Endothelial cell of umbilical vein (primary cell): ENCODE results near the gene FAM32A. TPM values are rescaled to one million over a fixed set of nuclear protein-coding genes. Genes with fewer than 3 reads are reported as not detected.

Source experiments
- BruUV-seq: library from RNA; stranded (reverse); fragments of 400-500 nt; replicated peaks from 2 replicates; lab custom pipeline; 2021; lab: Mats Ljungman, UMichigan
- CTCF ChIA-PET: fragments of 300-600, 350-600 bp; sonication (Branson Sonifier 250); formaldehyde crosslinking; loops from one replicate; lab custom pipeline; 2021; ENCODE audit warnings: antibody characterized with exemption, inconsistent platforms; lab: Charles Lee
- POLR2A ChIA-PET: fragments of 300-600, 350-600 bp; sonication (Branson Sonifier 250); formaldehyde crosslinking; loops from one replicate; lab custom pipeline; 2021; ENCODE audit warnings: antibody characterized with exemption, inconsistent platforms; lab: Charles Lee
- DNase-seq: peaks from one replicate; pipeline ENCODE4 v3.0.0-alpha.2; 2011; ENCODE audit warnings: low read depth, low spot score
- FAIRE-seq: peaks from 2 replicates; lab custom pipeline; 2011; peaks lifted over from hg19 to GRCh38; lab: Jason Lieb, UNC
- H2AFZ ChIP-seq: 2 replicates; pipeline ENCODE4 v1.6.0; 2012; ENCODE audit warnings: low read depth, low read length, control low read depth, inconsistent platforms
- H3K27ac ChIP-seq: 2 replicates; pipeline ENCODE4 v1.5.1; 2011; ENCODE audit warnings: low read depth, mild to moderate bottlenecking, control low read depth, low read length, moderate library complexity; ENCODE audit not compliant: insufficient read depth
- H3K27me3 ChIP-seq, 2 experiments: 2 replicates each; pipeline versions ENCODE4 v1.6.0 to v1.6.1; 2011; ENCODE audit warnings: low read length in 2 of 2, mixed read lengths in 1 of 2; ENCODE audit not compliant: control insufficient read depth in 2 of 2, insufficient read depth in 2 of 2
- H3K36me3 ChIP-seq, 2 experiments: 2 replicates in 1 of 2; 3 replicates in 1 of 2; pipeline ENCODE4 v1.5.1; 2011; ENCODE audit warnings: low read length in 2 of 2, mild to moderate bottlenecking in 1 of 2, moderate library complexity in 1 of 2; ENCODE audit not compliant: control insufficient read depth in 2 of 2, insufficient read depth in 2 of 2; ENCODE audit errors: extremely low read depth in 1 of 2
- H3K4me1 ChIP-seq: 3 replicates; pipeline ENCODE4 v1.5.1; 2011; ENCODE audit warnings: mild to moderate bottlenecking, low read length; ENCODE audit not compliant: control insufficient read depth, insufficient read depth; ENCODE audit errors: extremely low read depth
- H3K4me2 ChIP-seq: 2 replicates; pipeline ENCODE4 v1.6.1; 2011; ENCODE audit warnings: low read length, control low read depth, mixed read lengths; ENCODE audit not compliant: insufficient read depth
- H3K4me3 ChIP-seq, 3 experiments: fragments of 200-600 bp in 1 of 3; sonication (generic), shearing (Covaris generic) in 1 of 3; replicated peaks in 1 of 3; 2 replicates each; pipeline ENCODE4 v1.5.1; 2011 to 2016; ENCODE audit warnings: control low read depth in 3 of 3, low read length in 3 of 3, mild to moderate bottlenecking in 2 of 3, inconsistent platforms in 1 of 3, low read depth in 1 of 3, moderate library complexity in 1 of 3; ENCODE audit not compliant: insufficient read depth in 1 of 3
- H3K79me2 ChIP-seq: 2 replicates; pipeline ENCODE4 v1.6.0; 2012; ENCODE audit warnings: low read length, inconsistent platforms; ENCODE audit not compliant: control insufficient read depth, insufficient read depth
- H3K9ac ChIP-seq: replicated peaks from 2 replicates; pipeline ENCODE3; 2011; ENCODE audit warnings: low read length, control low read depth; ENCODE audit not compliant: insufficient read depth; ENCODE audit errors: extremely low read depth
- H3K9me1 ChIP-seq: replicated peaks from 3 replicates; pipeline ENCODE4 v1.6.0; 2011; ENCODE audit warnings: mild to moderate bottlenecking, low read length; ENCODE audit not compliant: control insufficient read depth, insufficient read depth; ENCODE audit errors: extremely low read depth
- H3K9me3 ChIP-seq: replicated peaks from 2 replicates; pipeline ENCODE4 v1.5.1; 2012; ENCODE audit warnings: low read length, inconsistent platforms; ENCODE audit not compliant: control insufficient read depth, insufficient read depth
- H4K20me1 ChIP-seq: replicated peaks from 2 replicates; pipeline ENCODE3; 2011; ENCODE audit warnings: mild to moderate bottlenecking, low read length; ENCODE audit not compliant: control insufficient read depth, insufficient read depth; ENCODE audit errors: extremely low read depth
- EZH2 ChIP-seq: IDR thresholded peaks from 2 replicates; pipeline ENCODE4 v1.6.1; 2012; ENCODE audit warnings: borderline replicate concordance, low read depth, mild to moderate bottlenecking, moderate library complexity, low read length, inconsistent platforms; ENCODE audit not compliant: severe bottlenecking
- FOS ChIP-seq: IDR thresholded peaks from 2 replicates; pipeline ENCODE4 v1.6.1; 2011; ENCODE audit warnings: mild to moderate bottlenecking, low read length, moderate library complexity, borderline replicate concordance; ENCODE audit not compliant: insufficient read depth
- GATA2 ChIP-seq: IDR thresholded peaks from 2 replicates; pipeline ENCODE4 v1.7.0; 2011; ENCODE audit warnings: low read depth, mild to moderate bottlenecking, moderate library complexity, mixed read lengths, low read length; ENCODE audit not compliant: insufficient read length, insufficient read depth
- JUN ChIP-seq: IDR thresholded peaks from 2 replicates; pipeline ENCODE4 v1.6.1; 2011; ENCODE audit warnings: borderline replicate concordance, low read depth; ENCODE audit not compliant: insufficient read length, insufficient read depth
- MAX ChIP-seq: IDR thresholded peaks from 2 replicates; pipeline ENCODE4 v1.6.1; 2011; ENCODE audit not compliant: insufficient read depth, insufficient read length
- MYC ChIP-seq: IDR thresholded peaks from one replicate; pipeline ENCODE4 v1.6.1; 2011; ENCODE audit warnings: mild to moderate bottlenecking, low read depth, low read length
- POLR2A ChIP-seq: IDR thresholded peaks from 2 replicates; pipeline ENCODE4 v1.6.1; 2012; ENCODE audit warnings: low read depth, mild to moderate bottlenecking, control low read depth, low read length
- POLR2AphosphoS5 ChIP-seq: IDR thresholded peaks from 2 replicates; pipeline ENCODE4 v1.6.1; 2012; ENCODE audit warnings: low read depth, mild to moderate bottlenecking, control low read depth, low read length, moderate library complexity; ENCODE audit not compliant: insufficient read depth
- dilution Hi-C: fragments of 300-500 bp; cut with MboI; formaldehyde crosslinking; loops from one replicate; pipeline ENCODE4 v1.15.0; 2019; ENCODE audit warnings: low sequenced_read_pairs; ENCODE audit not compliant: extremely low pct_ligation_motif_present
- intact Hi-C: fragments of 100-400 bp; cut with micrococcal nuclease; formaldehyde crosslinking; loops from one replicate; pipeline ENCODE4 v1.10.0; 2022
- polyA plus RNA-seq, 4 experiments: library from polyadenylated mRNA; depleted of rRNA in 3 of 4; stranded (reverse) in 3 of 4; unstranded in 1 of 4; fragments of >200 nt; gene quantifications; 2 replicates each; pipeline versions ENCODE4 v1.2.1 to v1.2.3, GENCODE V29; 2011 to 2012; ENCODE audit warnings: missing spikeins in 1 of 4
- total RNA-seq: library from RNA; stranded (reverse); gene quantifications from 2 replicates; pipeline ENCODE4 v1.2.3, GENCODE V29; 2021
- TF ChIP-seq, protein P1 (sequence below), 2 donors: IDR thresholded peaks; 1 replicate in 1 of 2; 2 replicates in 1 of 2; pipeline ENCODE4 v1.5.1; 2011; ENCODE audit warnings: low read length in 2 of 2, mild to moderate bottlenecking in 2 of 2, moderate library complexity in 2 of 2, control low read depth in 1 of 2, inconsistent platforms in 1 of 2, low read depth in 1 of 2; ENCODE audit not compliant: insufficient read depth in 1 of 2; ENCODE audit errors: extremely low read depth in 1 of 2

The FAM32A gene
- total and polyA plus RNA-seq, 2 donors (not counting 3 experiments of a cell fraction or from before 2014, with no cell fraction given) = 82.8 to 130 TPM

DNA sequence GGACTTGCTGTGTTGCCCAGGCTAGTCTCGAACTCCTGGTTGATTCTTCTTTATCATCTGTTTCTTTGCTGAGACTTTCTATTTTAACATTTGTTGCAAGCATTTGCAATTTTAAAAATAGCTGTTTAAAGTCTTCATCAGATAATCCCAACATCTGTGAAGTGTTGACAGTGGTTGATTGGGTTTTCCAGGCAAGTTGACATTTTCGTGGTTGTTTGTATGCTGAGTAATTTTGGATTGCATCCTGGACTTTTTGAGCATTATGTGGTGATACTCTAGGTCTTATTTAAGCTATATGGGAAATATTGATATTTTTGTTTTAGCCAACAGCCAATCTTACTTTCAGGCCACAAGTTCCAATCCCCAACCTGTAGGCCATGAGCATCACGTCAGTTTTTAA lies 37.6 kb downstream of the FAM32A start:
- Histone ChIP-seq H3K9me1 (no peaks in the 10 kb centered on the region), H3K4me1 (no peaks in the 10 kb centered on the region), H3K9me3 (peaks cover 5% of the 10 kb centered on the region), H3K36me3 (peaks cover 11 to 35% of the 10 kb centered on the region in 2 experiments), H2AFZ (no peak overlapping the region), H3K9ac (no peak overlapping the region), H3K27ac (no peak overlapping the region), H3K79me2 (peaks cover 9% of the 10 kb centered on the region), H3K4me2 (no peak overlapping the region), H4K20me1 (no peaks in the 10 kb centered on the region), H3K27me3 (no peaks in the 10 kb centered on the region), H3K4me3 (no peak overlapping the region)
- dilution Hi-C loops (loop anchor here (25.0 kb wide), 1 partner anchor 139 kb away; no protein-coding TSS in a partner anchor), intact Hi-C loops (no loop called here)
- no peak for FAIRE-seq
- BruUV-seq = no TSS peak
- ChIA-PET POLR2A (interaction anchor here (0.5 kb wide), 1 partner anchor 28 kb away, joined by 3 read pairs; no protein-coding TSS in a partner anchor), CTCF (interaction anchor here (1.0 to 1.4 kb wide), 2 partner anchors 154 to 160 kb away, joined by 3 read pairs; no protein-coding TSS in a partner anchor)
- TF ChIP-seq MYC (no peak), POLR2A (no peak), FOS (no peak), POLR2AphosphoS5 (no peak), GATA2 (no peak), MAX (no peak), EZH2 (no peak), JUN (no peak)
- TF ChIP-seq, protein P1, sequence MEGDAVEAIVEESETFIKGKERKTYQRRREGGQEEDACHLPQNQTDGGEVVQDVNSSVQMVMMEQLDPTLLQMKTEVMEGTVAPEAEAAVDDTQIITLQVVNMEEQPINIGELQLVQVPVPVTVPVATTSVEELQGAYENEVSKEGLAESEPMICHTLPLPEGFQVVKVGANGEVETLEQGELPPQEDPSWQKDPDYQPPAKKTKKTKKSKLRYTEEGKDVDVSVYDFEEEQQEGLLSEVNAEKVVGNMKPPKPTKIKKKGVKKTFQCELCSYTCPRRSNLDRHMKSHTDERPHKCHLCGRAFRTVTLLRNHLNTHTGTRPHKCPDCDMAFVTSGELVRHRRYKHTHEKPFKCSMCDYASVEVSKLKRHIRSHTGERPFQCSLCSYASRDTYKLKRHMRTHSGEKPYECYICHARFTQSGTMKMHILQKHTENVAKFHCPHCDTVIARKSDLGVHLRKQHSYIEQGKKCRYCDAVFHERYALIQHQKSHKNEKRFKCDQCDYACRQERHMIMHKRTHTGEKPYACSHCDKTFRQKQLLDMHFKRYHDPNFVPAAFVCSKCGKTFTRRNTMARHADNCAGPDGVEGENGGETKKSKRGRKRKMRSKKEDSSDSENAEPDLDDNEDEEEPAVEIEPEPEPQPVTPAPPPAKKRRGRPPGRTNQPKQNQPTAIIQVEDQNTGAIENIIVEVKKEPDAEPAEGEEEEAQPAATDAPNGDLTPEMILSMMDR (IDR thresholded peaks at IDR 0.05; ENCODE audit: extremely low read depth in 1 of 2, insufficient read depth in 1 of 2, low read depth in 1 of 2, low read length in 2 of 2) = no peak
- no peak for DNase-seq
